RPMI8226 (cell line): ENCODE data around the gene HKDC1.
"Not testable (repeated sequence)": the region's sequence is repeated elsewhere in the genome, so short reads cannot be mapped to it uniquely, and the experiment has no call there.

Experiments
- DNase-seq: peaks from one replicate; pipeline ENCODE4 v3.0.0-alpha.2; 2015

Gene HKDC1

DNA sequence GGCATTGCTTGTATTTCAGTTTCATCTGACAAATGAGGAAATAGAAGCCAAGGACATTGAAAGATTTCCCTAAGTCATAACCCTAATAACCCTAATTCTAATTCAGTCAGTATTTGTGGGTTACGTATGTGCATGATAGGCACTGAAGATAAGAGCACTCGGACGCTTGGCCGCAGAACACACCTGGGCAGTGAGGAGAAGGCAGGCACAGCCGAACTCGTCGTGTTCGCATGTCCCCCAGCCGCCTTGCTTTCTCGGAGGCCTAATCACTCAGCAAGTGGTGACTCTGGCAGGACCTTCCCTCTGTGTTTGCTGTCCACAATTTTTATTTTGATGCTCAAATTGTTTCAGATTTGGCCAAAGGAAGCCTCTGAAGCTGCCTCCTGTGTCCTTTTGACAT lies 23.7 kb downstream of the HKDC1 start:
- no peak for DNase-seq

DNA sequence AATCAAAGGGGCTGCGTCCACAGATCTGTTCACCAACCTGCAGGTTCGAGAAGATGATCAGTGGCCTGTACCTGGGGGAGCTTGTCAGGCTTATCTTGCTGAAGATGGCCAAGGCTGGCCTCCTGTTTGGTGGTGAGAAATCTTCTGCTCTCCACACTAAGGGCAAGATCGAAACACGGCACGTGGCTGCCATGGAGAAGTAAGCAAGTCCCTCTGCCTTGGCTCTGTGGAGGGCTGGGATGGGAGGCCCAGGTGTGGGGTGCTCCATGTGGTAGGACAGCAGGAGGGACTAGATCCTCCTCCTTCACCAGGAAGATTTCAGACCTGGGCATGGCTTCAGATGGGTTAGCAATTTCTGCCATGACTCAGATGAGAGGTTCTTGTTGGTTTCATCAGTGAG lies 25.9 kb downstream of the HKDC1 start:
- DNase-seq, result no peak

DNA sequence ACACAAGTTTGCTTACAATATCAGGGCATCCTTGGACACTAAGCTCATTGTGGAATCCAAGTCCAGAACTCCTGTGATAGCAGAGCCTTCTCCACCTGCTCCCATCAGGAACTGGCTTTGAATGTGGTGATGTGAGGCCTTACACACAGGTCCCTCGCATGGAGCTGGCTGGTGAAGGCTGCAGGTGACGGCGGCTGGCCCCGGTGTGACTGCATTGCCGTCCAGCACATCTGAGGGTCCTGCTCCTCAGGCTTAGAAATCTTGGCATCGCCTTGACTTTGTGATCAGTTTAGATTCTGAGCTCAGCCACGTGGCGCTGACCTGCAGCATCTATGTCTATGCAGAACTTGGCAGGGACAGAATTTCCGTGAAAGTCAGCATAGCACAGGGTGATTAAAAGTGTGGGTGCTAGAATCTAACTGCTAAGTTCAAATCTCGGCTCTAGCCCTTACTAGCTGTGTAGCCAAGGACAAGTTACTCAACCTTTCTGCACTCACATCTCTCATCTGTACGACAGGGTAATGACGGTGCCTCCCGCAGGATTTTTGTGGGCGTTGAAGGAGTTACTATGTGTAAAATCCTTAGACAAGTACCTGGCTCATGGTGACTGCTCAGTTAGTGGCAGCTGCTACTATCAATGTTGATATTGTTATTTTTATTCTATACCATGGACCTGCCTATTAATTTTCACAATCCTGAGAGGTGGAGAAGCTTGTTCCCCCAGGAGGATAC lies 26.6 kb downstream of the HKDC1 start:
- DNase-seq, result no peak

DNA sequence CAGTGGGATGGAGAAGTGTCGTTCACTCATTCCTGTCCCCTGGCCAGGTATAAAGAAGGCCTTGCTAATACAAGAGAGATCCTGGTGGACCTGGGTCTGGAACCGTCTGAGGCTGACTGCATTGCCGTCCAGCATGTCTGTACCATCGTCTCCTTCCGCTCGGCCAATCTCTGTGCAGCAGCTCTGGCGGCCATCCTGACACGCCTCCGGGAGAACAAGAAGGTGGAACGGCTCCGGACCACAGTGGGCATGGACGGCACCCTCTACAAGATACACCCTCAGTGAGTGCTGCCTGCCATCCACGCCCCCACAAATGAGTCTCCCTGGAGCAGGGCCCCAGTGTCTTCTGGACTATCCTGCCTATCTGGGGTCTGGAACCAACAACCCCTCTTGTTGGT lies 27.2 kb downstream of the HKDC1 start:
- DNase-seq, result no peak

DNA sequence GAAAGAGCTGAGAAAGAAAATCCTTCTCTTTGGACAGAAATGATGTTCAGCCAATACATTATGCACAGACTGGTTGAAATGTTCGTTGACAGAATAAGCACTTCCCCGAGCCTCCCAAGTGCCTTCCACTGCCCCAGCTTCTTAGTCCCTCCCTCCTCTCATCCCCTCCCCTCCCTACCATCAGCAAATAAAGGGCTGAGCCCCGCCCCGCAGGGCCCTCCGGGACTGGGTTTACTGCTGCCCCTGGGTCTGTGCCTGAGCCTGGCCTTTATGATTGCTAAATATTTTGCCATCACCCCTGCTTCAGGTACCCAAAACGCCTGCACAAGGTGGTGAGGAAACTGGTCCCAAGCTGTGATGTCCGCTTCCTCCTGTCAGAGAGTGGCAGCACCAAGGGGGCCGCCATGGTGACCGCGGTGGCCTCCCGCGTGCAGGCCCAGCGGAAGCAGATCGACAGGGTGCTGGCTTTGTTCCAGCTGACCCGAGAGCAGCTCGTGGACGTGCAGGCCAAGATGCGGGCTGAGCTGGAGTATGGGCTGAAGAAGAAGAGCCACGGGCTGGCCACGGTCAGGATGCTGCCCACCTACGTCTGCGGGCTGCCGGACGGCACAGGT lies 28.1 kb downstream of the HKDC1 start:
- DNase-seq, result no peak

DNA sequence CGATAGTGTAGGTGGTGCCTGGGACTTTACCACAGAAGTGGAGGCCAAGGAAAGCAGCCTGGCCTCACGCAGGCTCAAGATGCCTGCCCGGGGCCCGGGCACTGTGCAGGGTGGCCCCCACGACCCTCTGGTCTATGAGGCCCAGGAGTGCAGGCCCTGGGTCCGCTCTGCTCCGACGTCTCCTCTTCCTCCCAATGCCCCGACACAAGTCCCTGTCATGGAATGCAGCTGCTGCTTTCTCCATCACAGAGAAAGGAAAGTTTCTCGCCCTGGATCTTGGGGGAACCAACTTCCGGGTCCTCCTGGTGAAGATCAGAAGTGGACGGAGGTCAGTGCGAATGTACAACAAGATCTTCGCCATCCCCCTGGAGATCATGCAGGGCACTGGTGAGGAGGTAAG lies 29.9 kb downstream of the HKDC1 start:
- no peak for DNase-seq

DNA sequence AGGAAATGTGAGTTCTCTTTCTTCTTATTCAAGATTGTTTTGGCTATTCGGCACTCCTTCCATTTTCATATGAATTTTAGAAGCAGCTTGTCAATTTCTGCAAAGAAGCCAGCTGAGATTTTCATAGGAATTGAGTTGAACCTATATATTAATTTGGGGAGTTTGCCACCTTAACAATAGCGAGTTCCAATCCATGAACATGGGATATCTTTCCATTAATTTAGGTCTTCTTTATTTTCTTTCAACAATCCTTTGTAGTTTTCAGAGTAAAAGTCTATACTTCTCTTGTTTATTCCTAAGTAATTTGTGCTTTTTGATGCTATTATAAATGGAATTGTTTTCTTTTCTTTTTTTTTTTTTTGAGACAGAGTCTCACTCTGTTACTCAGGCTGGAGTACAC lies 31.3 kb downstream of the HKDC1 start:
- not testable (repeated sequence) for DNase-seq

DNA sequence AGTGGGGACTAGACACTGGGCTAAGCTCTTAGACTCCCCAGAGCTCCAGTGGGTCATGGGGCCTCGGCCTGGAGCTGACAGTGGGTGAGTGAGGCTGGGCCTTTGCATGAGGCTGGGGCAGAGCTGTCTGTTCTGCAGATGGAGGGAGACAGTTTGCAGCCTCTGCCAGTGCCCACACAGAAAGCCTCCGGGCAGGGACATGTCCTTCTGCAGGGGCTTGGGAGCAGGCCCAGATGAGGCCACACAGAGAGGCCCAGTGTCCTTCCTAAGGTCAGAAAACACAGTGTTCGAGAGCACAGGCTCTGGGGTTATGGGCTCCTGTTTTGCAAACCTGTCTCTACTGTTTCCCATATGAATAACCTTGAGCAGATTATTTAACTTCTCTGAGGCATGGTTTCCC lies 33.0 kb downstream of the HKDC1 start:
- no peak for DNase-seq

DNA sequence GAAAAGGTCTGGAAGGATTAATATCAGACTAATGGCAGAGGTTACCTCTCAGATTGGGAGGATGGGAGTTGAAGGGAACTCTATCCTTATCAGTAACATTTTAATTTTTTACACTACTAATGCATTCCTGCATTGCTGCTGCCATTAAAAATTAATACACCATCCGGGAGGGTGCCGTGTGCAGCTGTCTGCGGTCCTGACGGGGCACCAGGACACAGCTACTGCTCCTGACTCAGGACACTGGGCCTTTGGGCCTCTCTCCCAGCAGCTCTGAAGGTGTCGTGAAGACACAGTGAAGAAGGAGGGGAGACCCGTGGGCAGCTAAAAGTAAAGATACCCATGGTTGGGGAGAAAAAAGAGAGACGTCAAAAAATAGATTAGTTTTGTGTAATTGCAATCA lies 34.7 kb downstream of the HKDC1 start:
- no peak for DNase-seq

DNA sequence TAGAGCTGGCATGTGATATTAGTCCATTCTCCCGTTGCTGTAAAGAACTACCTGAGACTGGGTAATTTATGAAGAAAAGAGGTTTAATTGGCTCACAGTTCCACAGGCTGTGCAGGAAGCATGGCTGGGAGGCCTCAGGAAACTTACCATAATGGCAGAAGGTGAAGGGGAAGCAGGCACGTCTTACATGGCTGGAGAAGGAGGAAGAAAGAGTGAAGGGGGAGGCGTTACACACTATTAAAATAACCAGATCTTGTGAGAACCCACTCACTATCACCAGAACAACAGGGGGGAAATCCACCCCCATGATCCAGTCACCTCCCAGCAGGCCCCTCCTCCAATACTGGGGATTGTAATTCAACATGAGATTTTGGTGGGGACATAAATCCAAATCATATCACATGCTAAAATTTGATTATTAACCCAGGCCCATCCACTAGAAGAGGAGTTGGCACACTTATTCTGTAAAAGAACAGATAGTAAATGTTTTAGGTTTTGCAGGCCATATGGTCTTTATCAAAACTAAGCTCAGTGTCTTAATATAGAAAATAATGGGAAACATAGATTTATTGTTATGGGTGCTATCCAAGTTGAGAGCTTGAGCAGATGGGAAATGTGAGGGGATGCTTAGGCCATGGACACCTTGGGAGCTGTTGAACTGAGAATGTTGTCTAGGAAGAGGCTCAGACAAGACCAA lies 39.6 kb downstream of the HKDC1 start:
- DNase-seq, result no peak

DNA sequence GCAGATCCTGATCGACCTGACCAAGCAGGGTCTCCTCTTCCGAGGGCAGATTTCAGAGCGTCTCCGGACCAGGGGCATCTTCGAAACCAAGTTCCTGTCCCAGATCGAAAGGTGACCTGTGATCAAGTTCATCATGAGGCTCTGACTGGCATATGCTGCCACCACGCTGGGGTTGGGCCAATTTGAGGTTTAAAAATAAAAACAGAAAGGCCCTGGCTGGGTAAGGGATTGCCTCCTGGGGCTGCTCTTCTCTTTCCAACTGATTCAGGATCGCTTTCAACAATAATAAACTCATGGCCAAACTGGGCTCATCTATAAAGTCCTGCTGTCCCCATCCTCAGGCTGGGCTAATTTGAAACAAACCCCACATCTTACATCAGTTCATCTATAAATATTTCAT lies 41.1 kb downstream of the HKDC1 start:
- DNase-seq, result no peak

DNA sequence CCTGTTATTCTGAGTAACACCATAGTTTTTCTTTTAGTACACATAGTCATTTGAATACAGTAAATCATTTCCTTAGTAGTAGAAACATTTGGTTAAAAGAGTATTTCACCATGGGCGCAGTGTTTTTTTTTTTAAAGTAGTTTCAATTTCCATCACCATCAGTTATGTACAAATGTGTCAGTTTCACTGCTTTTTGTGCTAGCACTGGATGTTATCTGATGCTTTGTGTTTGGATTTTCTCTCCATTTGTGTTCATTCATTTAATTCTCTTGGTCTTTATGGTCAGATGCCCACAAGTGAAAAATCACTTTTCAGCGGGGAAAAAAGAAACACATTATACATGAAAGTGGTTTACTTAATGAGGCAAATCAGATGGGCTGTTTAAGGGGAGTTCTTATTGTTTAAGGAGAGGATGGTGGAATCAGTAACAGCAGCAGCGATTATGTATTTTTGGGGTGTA lies 42.2 kb downstream of the HKDC1 start:
- DNase-seq, result no peak

DNA sequence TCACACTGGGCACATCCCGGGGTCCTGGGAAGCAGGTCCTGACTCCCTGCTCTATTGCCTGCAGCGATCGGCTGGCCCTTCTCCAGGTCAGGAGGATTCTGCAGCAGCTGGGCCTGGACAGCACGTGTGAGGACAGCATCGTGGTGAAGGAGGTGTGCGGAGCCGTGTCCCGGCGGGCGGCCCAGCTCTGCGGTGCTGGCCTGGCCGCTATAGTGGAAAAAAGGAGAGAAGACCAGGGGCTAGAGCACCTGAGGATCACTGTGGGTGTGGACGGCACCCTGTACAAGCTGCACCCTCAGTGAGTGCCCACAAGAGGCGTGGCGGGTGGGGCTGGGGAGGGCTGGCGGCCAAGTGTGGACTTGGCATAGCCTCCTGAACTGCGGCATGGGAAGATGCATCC lies 45.4 kb downstream of the HKDC1 start:
- no peak for DNase-seq

DNA sequence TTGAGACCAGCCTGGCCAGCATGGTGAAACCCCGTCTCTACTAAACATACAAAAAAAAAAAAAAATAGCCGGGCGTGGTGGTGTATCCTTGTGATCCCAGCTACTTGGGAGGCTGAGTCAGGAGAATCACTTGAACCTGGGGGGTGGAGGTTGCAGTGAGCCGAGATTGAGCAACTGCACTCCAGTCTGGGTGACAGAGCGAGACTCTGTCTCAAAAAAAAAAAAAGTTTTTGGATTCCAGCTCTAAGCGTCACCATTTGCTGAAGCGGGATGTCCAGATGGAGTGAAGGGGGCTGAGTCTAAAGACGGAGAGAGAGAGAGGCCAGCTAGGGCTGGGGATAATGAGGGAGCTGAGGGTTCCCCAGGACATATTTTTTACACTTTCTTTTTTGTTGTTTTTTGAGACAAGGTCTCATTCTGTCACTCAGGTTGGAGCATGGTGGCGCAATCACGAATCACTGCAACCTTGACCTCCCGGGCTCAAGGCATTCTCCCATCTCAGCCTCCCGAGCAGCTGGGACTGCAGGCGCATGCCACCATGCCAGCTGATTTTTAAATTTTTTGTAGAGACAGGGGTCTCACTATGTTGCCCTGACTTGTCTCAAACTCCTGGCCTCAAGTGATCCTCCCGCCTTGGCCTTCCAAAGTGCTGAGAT lies 48.8 kb downstream of the HKDC1 start:
- DNase-seq, result no peak

DNA sequence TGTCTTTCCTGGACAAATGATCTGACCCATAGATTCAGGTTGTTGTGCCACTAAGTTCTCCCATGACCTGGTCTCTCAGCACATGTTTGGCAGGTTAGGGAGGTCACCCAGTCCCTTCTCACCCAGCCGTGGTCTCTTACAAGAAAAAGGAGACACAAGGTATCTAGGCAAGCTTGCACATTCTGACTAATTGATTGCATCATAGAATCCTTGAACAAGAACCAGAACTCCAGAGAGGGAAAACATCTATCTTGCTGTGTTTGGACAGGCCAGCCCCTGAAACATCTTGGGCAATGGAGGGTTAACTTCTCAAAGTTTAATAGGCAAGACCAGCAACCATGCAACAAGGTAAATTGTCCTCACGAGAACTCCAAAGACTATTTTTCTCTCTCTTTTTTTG lies 49.6 kb downstream of the HKDC1 start:
- DNase-seq, result no peak

DNA sequence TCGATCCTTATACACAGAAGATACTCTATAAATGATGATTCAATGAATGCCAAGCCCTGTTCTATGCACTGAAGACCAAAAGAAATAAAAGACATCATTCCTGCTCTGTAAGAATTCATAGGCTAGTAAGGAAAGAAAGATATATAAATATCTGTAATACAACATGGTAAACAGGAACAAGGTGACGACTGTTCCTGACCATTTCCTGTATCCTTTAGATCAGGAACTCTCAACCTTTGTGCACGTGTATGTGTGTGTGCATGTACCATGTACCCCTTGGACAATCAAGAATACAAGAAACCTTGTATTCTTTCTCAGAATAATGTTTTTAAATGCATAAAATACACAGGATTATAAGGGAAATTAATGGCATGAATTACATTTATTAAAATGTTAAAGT lies 50.9 kb downstream of the HKDC1 start:
- DNase-seq, result no peak

DNA sequence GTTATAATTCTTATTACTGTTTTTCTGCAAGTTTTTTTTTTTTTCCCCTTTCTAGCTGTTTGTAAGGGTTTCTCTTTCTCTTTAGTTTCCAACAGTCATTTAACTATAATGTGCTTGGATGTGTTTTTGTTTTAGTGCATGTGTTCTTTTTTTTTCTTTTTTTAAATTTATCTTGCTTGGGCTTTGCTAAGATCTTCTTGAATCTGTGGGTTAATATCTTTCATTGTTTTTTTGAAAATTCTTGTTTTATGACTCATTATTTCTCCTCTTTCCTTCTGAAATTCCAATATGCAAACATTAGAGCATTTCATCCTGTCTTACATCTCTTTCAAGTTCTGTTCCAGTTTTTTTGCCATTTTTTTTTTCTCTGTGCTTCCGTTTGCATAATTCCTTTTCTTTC lies 52.5 kb downstream of the HKDC1 start:
- DNase-seq, result no peak

DNA sequence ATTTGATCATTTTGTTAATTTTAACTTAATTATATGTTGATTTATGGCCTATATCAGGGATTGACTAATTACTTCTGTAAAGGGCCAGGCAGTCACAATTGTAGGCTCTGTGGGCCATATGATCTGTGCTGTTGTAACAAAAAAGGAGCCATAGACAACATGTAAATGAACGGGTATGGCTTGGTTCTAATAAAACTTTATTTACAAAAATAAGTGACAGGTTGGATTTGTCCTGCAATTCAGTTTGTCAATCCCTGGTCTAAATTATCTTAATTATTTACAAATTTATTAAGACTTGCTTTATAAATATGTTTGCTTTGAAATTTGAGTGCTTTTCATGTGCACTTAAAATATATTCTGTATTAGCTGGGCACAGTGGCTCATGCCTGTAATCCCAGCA lies 55.3 kb downstream of the HKDC1 start:
- DNase-seq, result no peak

DNA sequence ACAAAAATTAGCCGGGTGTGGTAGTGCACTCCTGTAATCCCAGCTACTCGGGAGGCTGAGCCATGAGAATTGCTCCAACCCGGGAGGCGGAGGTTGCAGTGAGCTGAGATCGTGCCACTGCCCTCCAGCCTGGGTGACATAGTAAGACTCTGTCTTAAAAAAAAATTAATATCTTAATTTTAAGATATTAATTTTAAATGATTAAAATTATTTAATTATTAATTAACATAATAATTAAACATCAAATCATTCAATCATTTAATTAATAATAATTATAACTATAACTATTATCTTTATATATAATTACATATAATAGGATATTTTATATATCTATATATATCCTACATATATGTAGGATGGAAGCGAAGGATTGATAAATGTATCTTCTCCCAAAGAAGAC lies 56.4 kb downstream of the HKDC1 start:
- DNase-seq, result no peak

DNA sequence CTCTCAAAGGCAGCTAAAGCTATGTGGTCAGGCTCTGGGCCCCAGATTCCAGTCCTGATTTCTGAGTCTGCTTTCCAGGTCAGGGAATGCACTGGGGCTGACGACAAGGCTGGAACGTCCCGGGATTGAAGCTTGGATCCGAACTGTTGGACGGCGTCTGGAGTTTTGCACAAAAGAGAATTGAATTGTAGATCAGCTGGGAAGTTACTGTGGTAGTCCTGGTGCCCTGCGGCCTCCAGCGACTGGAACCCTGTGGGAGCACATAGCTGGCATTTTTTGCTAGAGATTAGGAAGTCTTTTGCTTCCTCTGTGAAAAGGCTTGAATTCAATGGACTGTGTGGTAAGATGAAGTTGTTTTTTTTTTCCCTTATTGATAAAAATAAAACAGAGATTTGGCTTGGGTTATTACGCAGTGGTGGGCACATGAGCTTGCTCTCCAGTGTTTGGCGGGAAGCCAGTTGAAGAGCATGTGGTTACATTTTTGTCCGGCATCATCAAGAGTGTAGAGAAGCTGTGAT lies 58.4 kb downstream of the HKDC1 start, which contains the start of gene HK1:
Gene HK1 (plus strand): TSS at position 51 of the 518 bp plus-strand sequence.
- DNase-seq, result no peak

DNA sequence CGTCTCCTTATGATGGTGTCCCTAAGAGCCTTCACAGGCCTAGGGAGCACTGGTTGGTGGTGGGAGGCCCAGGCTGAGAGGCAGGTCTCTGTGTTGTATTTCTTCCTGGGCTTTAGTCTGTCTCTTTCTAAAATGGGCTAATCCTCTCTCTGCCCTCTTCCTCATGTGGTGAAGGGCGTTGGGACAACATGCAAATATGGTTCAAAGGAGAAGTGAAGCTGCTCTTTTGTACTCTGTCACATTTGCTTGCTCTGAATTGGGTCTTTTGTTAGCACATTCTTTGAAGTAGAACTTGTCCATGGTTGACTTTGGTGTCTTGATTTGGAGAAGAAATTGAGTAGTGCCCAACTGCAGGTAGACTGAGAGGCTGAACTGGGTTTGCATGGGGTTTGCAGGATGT lies 59.0 kb downstream of the HKDC1 start:
- no peak for DNase-seq

DNA sequence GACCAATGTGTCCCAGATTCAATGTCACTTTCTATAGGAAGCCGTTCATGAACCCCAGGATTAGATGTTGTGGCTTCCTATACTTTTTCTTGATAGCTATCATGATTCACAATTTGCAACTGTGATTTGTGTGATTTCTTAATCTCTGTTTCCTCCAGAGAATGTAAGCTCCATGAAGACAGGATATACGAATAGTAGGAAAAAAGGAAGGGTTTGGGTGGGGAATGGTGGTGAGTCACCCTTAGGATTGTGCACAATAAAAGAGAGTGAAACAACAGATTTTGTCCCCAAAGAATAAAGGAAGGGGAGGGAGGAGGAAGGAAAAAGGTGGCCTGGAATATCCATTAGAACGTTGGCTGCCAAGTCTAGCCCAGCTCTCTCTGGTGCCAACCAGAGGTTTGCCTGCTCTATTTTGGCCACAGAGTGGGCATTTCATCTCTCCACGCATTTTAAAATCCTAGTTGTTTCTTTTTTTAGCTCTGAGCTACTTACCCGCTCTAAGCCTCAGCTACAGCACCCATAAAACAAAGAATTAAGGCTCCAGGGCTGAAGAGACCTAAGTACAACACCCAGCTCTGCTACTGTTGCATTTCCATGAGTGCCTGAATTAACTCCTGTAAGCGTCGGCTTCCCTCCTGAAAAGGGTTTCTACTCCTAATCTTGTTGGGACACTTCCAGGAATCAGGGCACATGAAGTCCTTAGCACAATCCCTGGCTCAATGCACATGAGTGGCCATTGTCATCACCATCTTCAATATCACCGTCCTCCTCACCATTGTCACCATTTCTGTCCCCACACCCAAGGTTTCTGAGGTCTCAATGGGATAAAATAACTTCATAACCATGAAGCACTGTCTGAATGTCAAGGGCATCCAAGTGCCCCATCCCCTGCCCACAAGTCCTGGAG lies 61.6 kb downstream of the HKDC1 start:
- DNase-seq, result no peak
